CD4-positive, alpha-beta T cell treated with Interleukin-4 for 1 hour (primary cell): ENCODE data around the gene WNK2.

Source experiments
- DNase-seq, 2 donors: peaks; one replicate each; pipeline ENCODE4 v3.0.0-alpha.2; 2020 to 2022

WNK2 gene

GRCh38 chr9:93203026-93203717, 19.2 kb downstream of the WNK2 start:
- DNase-seq = no peak

GRCh38 chr9:93203718-93204469, 20.0 kb downstream of the WNK2 start:
- DNase-seq = no peak

GRCh38 chr9:93204470-93205043, 20.6 kb downstream of the WNK2 start:
- DNase-seq = no peak

GRCh38 chr9:93205045-93205768, 21.3 kb downstream of the WNK2 start:
- peak in 1 of 2 donors; percentile 14 for DNase-seq

GRCh38 chr9:93205896-93206575, 22.1 kb downstream of the WNK2 start:
- DNase-seq = no peak

GRCh38 chr9:93206576-93207155, 22.7 kb downstream of the WNK2 start:
- no peak for DNase-seq

GRCh38 chr9:93207326-93207814, 23.4 kb downstream of the WNK2 start:
- DNase-seq = no peak

- DNase-seq = no peak
Measured at GRCh38 chr9:93207860-93208734, 24.2 kb downstream of the WNK2 start.

- no peak for DNase-seq
Measured at GRCh38 chr9:93209097-93209496, 25.2 kb downstream of the WNK2 start.

- no peak for DNase-seq
Measured at GRCh38 chr9:93209576-93210323, 25.8 kb downstream of the WNK2 start.

GRCh38 chr9:93210324-93210973, 26.5 kb downstream of the WNK2 start:
- no peak for DNase-seq

- no peak for DNase-seq
Measured at GRCh38 chr9:93210974-93211653, 27.2 kb downstream of the WNK2 start.

GRCh38 chr9:93211654-93212001, 27.7 kb downstream of the WNK2 start:
- DNase-seq = no peak

- DNase-seq = no peak
Measured at GRCh38 chr9:93212409-93212808, 28.5 kb downstream of the WNK2 start.

- DNase-seq = no peak
Measured at GRCh38 chr9:93216073-93216365, 32.1 kb downstream of the WNK2 start.

- no peak for DNase-seq
Measured at GRCh38 chr9:93217706-93218105, 33.8 kb downstream of the WNK2 start.

- DNase-seq = no peak
Measured at GRCh38 chr9:93218161-93218560, 34.2 kb downstream of the WNK2 start.

GRCh38 chr9:93218671-93219420, 34.9 kb downstream of the WNK2 start:
- no peak for DNase-seq

- DNase-seq = no peak
Measured at GRCh38 chr9:93219692-93220091, 35.8 kb downstream of the WNK2 start.
